DMS153 treated with DMSO at 0.1 percent for 48 hours (cell line): ENCODE data around the gene DKKL1.
"Not testable (repeated sequence)": the region's sequence is repeated elsewhere in the genome, so short reads cannot be mapped to it uniquely, and the experiment has no call there.

ENCODE experiments used
- DNase-seq: peaks from one replicate; lab custom pipeline; 2025; ENCODE audit not compliant: unreplicated experiment; lab: John Stamatoyannopoulos, UW

DKKL1 gene

GRCh38 chr19:49361438-49362047 is 2.1 kb upstream of the DKKL1 start:
- no peak for DNase-seq

GRCh38 chr19:49362048-49362928 is 1.4 kb upstream of the DKKL1 start, which contains the start of gene TEAD2:
Gene TEAD2, minus strand, starts transcription at chr19:49362416. Its CDS starts 2,341 bp downstream, at chr19:49360075.
- no peak for DNase-seq

- DNase-seq = no peak
These were observed 779 bp upstream of the DKKL1 start for GRCh38 chr19:49362929-49363267.

GRCh38 chr19:49364083-49364737 is 533 bp downstream of the DKKL1 start:
- DNase-seq = no peak

- DNase-seq = no peak
These were observed 2.4 kb downstream of the DKKL1 start for GRCh38 chr19:49366110-49366509.

- DNase-seq = no peak
These were observed 5.2 kb downstream of the DKKL1 start for GRCh38 chr19:49368711-49369358.

- no peak for DNase-seq
These were observed 7.5 kb downstream of the DKKL1 start for GRCh38 chr19:49371184-49371583.

GRCh38 chr19:49373174-49373573 is 9.5 kb downstream of the DKKL1 start:
- not testable (repeated sequence) for DNase-seq

- DNase-seq = no peak
These were observed 11.2 kb downstream of the DKKL1 start for GRCh38 chr19:49374665-49375434.

- no peak for DNase-seq
These were observed 14.8 kb downstream of the DKKL1 start for GRCh38 chr19:49378512-49378911.

GRCh38 chr19:49380391-49380790 is 16.7 kb downstream of the DKKL1 start:
- no peak for DNase-seq

GRCh38 chr19:49382639-49383038 is 19.0 kb downstream of the DKKL1 start:
- no peak for DNase-seq

- no peak for DNase-seq
These were observed 19.9 kb downstream of the DKKL1 start for GRCh38 chr19:49383599-49383998.

GRCh38 chr19:49387936-49388372 is 24.3 kb downstream of the DKKL1 start, which contains the start of gene KASH5:
Gene KASH5, plus strand, starts transcription at chr19:49388249. Its CDS starts 2,635 bp downstream, at chr19:49390884.
- no peak for DNase-seq

- DNase-seq = no peak
These were observed 25.7 kb downstream of the DKKL1 start for GRCh38 chr19:49389406-49389805.

GRCh38 chr19:49390131-49390928 is 26.7 kb downstream of the DKKL1 start:
- no peak for DNase-seq

GRCh38 chr19:49390929-49391359 is 27.3 kb downstream of the DKKL1 start:
- DNase-seq = no peak

GRCh38 chr19:49391581-49392399 is 28.1 kb downstream of the DKKL1 start:
- peak; percentile 68 for DNase-seq

- DNase-seq = no peak
These were observed 30.2 kb downstream of the DKKL1 start for GRCh38 chr19:49393881-49394280.
